HepG2 (cell line): ENCODE results near the gene CBFA2T2. TPM values are rescaled to one million over a fixed set of nuclear protein-coding genes. Genes with fewer than 3 reads are reported as not detected.
"Not testable (repeated sequence)": the region's sequence is repeated elsewhere in the genome, so short reads cannot be mapped to it uniquely, and the experiment has no call there.

Experiments used
- ATAC-seq: fragments of 200-7000 bp; cut with Tn5 transposase; 3 replicates; pipeline ENCODE4 v1.9.1; 2020; ENCODE audit warnings: mild to moderate bottlenecking, moderate library complexity
- BruUV-seq: library from RNA; stranded (reverse); fragments of 400-500 nt; replicated peaks from 2 replicates; lab custom pipeline; 2021; lab: Mats Ljungman, UMichigan
- CTCF ChIA-PET: fragments of 300-600 bp; formaldehyde crosslinking; extraction: SDS; loops from one replicate; lab custom pipeline; 2021; ENCODE audit warnings: low total read pairs, inconsistent platforms, low intra/inter-chr PET ratio; lab: Yijun Ruan, JAX
- POLR2A ChIA-PET: fragments of 350-600 bp; sonication (Branson Sonifier 250); formaldehyde crosslinking; loops from one replicate; lab custom pipeline; 2020; ENCODE audit warnings: antibody characterized with exemption, inconsistent platforms; lab: Yijun Ruan, JAX
- DNase-seq: peaks from one replicate; pipeline ENCODE4 v3.0.0-alpha.2; 2015; ENCODE audit warnings: low spot score
- FAIRE-seq: peaks from 3 replicates; lab custom pipeline; 2011; peaks lifted over from hg19 to GRCh38; lab: Jason Lieb, UNC
- H2AFZ ChIP-seq: one replicate; pipeline ENCODE4 v1.6.1; 2011; ENCODE audit warnings: low read length, inconsistent platforms
- H3K27ac ChIP-seq: fragments of 300-600 bp; 3 replicates; pipeline ENCODE4 v1.8.0; 2011; ENCODE audit warnings: mixed run types, mild to moderate bottlenecking, mixed read lengths, low read length, inconsistent platforms; ENCODE audit not compliant: insufficient read depth; ENCODE audit errors: extremely low read length
- H3K27me3 ChIP-seq, 2 experiments: fragments of 200-600 bp in 1 of 2; 2 replicates in 1 of 2; 3 replicates in 1 of 2; pipeline versions ENCODE4 v1.6.0 to v1.8.0; 2011; ENCODE audit warnings: low read length in 2 of 2, mild to moderate bottlenecking in 2 of 2, moderate library complexity in 2 of 2, inconsistent platforms in 1 of 2; ENCODE audit not compliant: insufficient read depth in 2 of 2, control insufficient read depth in 1 of 2
- H3K36me3 ChIP-seq, 2 experiments: fragments of 200-600 bp in 1 of 2; replicated peaks in 1 of 2; 2 replicates in 1 of 2; 3 replicates in 1 of 2; pipeline versions ENCODE4 v1.5.1 to v1.8.0; 2011; ENCODE audit warnings: low read length in 2 of 2, inconsistent platforms in 1 of 2; ENCODE audit not compliant: insufficient read depth in 2 of 2, control insufficient read depth in 1 of 2
- H3K4me1 ChIP-seq: 2 replicates; pipeline ENCODE4 v1.5.1; 2012; ENCODE audit warnings: low read length, inconsistent platforms; ENCODE audit not compliant: insufficient read depth
- H3K4me2 ChIP-seq: 2 replicates; pipeline ENCODE4 v1.6.0; 2011; ENCODE audit warnings: low read depth, low read length, inconsistent platforms
- H3K4me3 ChIP-seq, 3 experiments: fragments of 200-600 bp in 1 of 3; sonication (generic), shearing (Covaris generic) in 1 of 3; replicated peaks in 1 of 3; 2 replicates each; pipeline ENCODE4 v1.5.1; 2011 to 2016; ENCODE audit warnings: low read length in 3 of 3, inconsistent platforms in 2 of 3, low read depth in 2 of 3, mild to moderate bottlenecking in 2 of 3, control low read depth in 1 of 3, mixed read lengths in 1 of 3; ENCODE audit not compliant: insufficient read depth in 1 of 3
- H3K79me2 ChIP-seq: one replicate; pipeline ENCODE4 v1.6.1; 2011; ENCODE audit warnings: low read length, inconsistent platforms; ENCODE audit not compliant: insufficient read depth
- H3K9ac ChIP-seq: 2 replicates; pipeline ENCODE4 v1.6.0; 2011; ENCODE audit warnings: mild to moderate bottlenecking, low read depth, low read length, inconsistent platforms; ENCODE audit not compliant: insufficient read depth
- H3K9me3 ChIP-seq: 2 replicates; pipeline ENCODE4 v1.5.1; 2012; ENCODE audit warnings: mild to moderate bottlenecking, low read length
- H4K20me1 ChIP-seq: 2 replicates; pipeline ENCODE4 v1.6.0; 2011; ENCODE audit warnings: inconsistent platforms, mild to moderate bottlenecking, low read length, moderate library complexity; ENCODE audit not compliant: insufficient read depth
- ATF1 ChIP-seq: IDR thresholded peaks from 2 replicates; pipeline ENCODE4 v1.6.1; 2016; ENCODE audit warnings: mild to moderate bottlenecking, control low read depth
- MED13 ChIP-seq: sonication (generic); formaldehyde crosslinking; IDR thresholded peaks from 2 replicates; pipeline ENCODE4 v1.5.0; 2020; ENCODE audit warnings: missing genetic modification reagents
- WGBS: methylation state at CpG from one replicate; pipeline ENCODE4 v1.1.6; 2017; ENCODE audit warnings: low lambda C conversion rate; 5-methylcytosine and 5-hydroxymethylcytosine counted together
- in situ Hi-C: cut with HindIII; loops from 2 replicates; pipeline ENCODE4 v1.10.0; 2017; ENCODE audit warnings: low pct_unique_long_range_greater_than_20kb; ENCODE audit not compliant: extremely low pct_ligation_motif_present
- intact Hi-C: fragments of 100-400 bp; cut with micrococcal nuclease; formaldehyde crosslinking; loops from one replicate; pipeline ENCODE4 v1.10.0; 2022; ENCODE audit not compliant: unreplicated experiment
- polyA plus RNA-seq, 8 experiments: library from polyadenylated mRNA; depleted of rRNA in 3 of 8; stranded (reverse) in 7 of 8; unstranded in 1 of 8; fragments of >200 nt; fragmentation: Illumina TruSeq in 4 of 8; extraction: Trizol in 4 of 8; gene quantifications; 2 replicates each; pipeline versions ENCODE4 v1.2.1 to v1.2.3, GENCODE V29; 2011 to 2016; ENCODE audit warnings: low read depth in 4 of 8, missing spikeins in 1 of 8, mixed read lengths in 1 of 8; ENCODE audit not compliant: insufficient read depth in 1 of 8
- total RNA-seq, 5 experiments: library from RNA; depleted of rRNA; stranded (reverse); fragments of >200 nt; fragmentation: Illumina TruSeq; extraction: Trizol; gene quantifications; 2 replicates each; pipeline ENCODE4 v1.2.3, GENCODE V29; 2016; ENCODE audit warnings: low read depth in 1 of 5

CBFA2T2 gene
- total and polyA plus RNA-seq, 2 of the 13 experiments (the other 11 are each of a cell fraction or from before 2014, with no cell fraction given), result 6.3 to 21.2 TPM

- TF ChIP-seq ATF1 (CRISPR knock-in tag), result 0 out of 2 replicates have a peak, but pooled peaks have one; percentile 34
- TF ChIP-seq MED13 (CRISPR knock-in tag), result no peak
- TF ChIP-seq, all 625 proteins: peak for 1
- Histone ChIP-seq H3K27me3 (no peaks in the 10 kb centered on the region), H3K79me2 (peaks cover 8% of the 10 kb centered on the region), H3K9ac (no peak overlapping the region), H3K4me3 (no peak overlapping the region), H3K4me2 (no peak overlapping the region), H3K27ac (no peak overlapping the region), H3K4me1 (peaks cover 44% of the 10 kb centered on the region), H3K36me3 (no peaks in the 10 kb centered on the region), H2AFZ (no peak overlapping the region), H4K20me1 (no peaks in the 10 kb centered on the region), H3K9me3 (no peaks in the 10 kb centered on the region)
- FAIRE-seq, result no peak
- POLR2A ChIA-PET, result no interaction called here
- CTCF ChIA-PET, result no interaction called here
- DNase-seq, result no peak
- no TSS peak for BruUV-seq
- in situ Hi-C loops (no loop called here), intact Hi-C loops (no loop called here)
- 96% methylated on average over 1 of the region's 1 CpG for WGBS
- no peak for ATAC-seq
Measured at GRCh38 chr20:33570743-33571142, 80.8 kb downstream of the CBFA2T2 start.

DNA sequence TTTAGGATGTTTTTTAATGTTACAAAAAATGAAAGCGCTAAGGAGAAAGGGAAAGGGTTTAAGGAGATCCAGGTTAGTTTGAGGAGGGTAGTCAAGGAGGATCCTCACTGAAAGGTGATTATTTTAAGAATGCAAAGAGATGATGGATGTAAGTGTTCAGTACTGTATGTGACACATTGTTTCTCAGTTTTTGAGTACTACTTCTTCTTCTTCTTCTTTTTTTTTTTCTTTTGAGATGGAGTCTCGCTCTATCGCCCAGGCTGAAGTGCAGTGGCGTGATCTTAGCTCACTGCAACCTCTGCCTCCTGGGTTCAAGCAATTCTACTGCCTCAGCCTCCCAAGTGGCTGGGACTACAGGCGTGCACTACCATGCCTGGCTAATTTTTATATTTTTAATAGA is 83.4 kb downstream of the CBFA2T2 start:
- H3K27me3 ChIP-seq, CTCF ChIA-PET, H3K4me2 ChIP-seq, H3K9ac ChIP-seq, intact Hi-C loops, BruUV-seq, H3K79me2 ChIP-seq, H3K9me3 ChIP-seq, POLR2A ChIA-PET, in situ Hi-C loops, DNase-seq, H3K36me3 ChIP-seq, H3K4me3 ChIP-seq, ATAC-seq, H4K20me1 ChIP-seq, H2AFZ ChIP-seq, FAIRE-seq, H3K27ac ChIP-seq: not testable (repeated sequence)
- H3K4me1 ChIP-seq, result peaks cover 35% of the 10 kb centered on the region
- 95% methylated on average over 5 of the region's 5 CpGs for WGBS
